Activated effector memory CD4-positive, alpha-beta T cell treated with anti-CD3 and anti-CD28 coated beads, Interleukin-2, amount 50 U/mL, for 16 hours (primary cell): Measurements from ENCODE around the gene UBIAD1.
A peak's percentile ranks its signal among the peaks of the same experiment; 100 is the strongest.

Experiments used
- DNase-seq: peaks from one replicate; pipeline ENCODE4 v3.0.0-alpha.2; 2020

The UBIAD1 gene

GRCh38 chr1:11314959-11315358, 42.0 kb downstream of the UBIAD1 start:
- no peak for DNase-seq

GRCh38 chr1:11316701-11317100, 43.7 kb downstream of the UBIAD1 start:
- DNase-seq, result no peak

- no peak for DNase-seq
These were observed 46.0 kb downstream of the UBIAD1 start for GRCh38 chr1:11318982-11319381.

GRCh38 chr1:11320153-11320936, 47.3 kb downstream of the UBIAD1 start:
- peak; percentile 74 for DNase-seq

- DNase-seq, result no peak
These were observed 48.9 kb downstream of the UBIAD1 start for GRCh38 chr1:11321656-11322491.

- DNase-seq, result no peak
These were observed 51.7 kb downstream of the UBIAD1 start for GRCh38 chr1:11324567-11325165.

- DNase-seq, result no peak
These were observed 53.1 kb downstream of the UBIAD1 start for GRCh38 chr1:11326070-11326469.

GRCh38 chr1:11328444-11328843, 55.4 kb downstream of the UBIAD1 start:
- no peak for DNase-seq

- no peak for DNase-seq
These were observed 57.4 kb downstream of the UBIAD1 start for GRCh38 chr1:11330411-11330810.

- no peak for DNase-seq
These were observed 58.3 kb downstream of the UBIAD1 start for GRCh38 chr1:11331036-11331944.

GRCh38 chr1:11331945-11332546, 59.0 kb downstream of the UBIAD1 start:
- no peak for DNase-seq

- DNase-seq, result no peak
These were observed 60.6 kb downstream of the UBIAD1 start for GRCh38 chr1:11333631-11334030.

- DNase-seq, result no peak
These were observed 61.3 kb downstream of the UBIAD1 start for GRCh38 chr1:11334261-11334804.

- DNase-seq, result no peak
These were observed 61.8 kb downstream of the UBIAD1 start for GRCh38 chr1:11334821-11335220.

GRCh38 chr1:11335417-11336056, 62.5 kb downstream of the UBIAD1 start:
- no peak for DNase-seq

- DNase-seq, result peak; percentile 88
These were observed 64.6 kb downstream of the UBIAD1 start for GRCh38 chr1:11337580-11338073.
